Measurements from ENCODE around the gene IL1B. TPM values are rescaled to one million over a fixed set of nuclear protein-coding genes. Genes with fewer than 3 reads are reported as not detected.

IL1B gene
- total and polyA plus RNA-seq, 2 donors, result 2.3 to 7.5 TPM

- 67% methylated on average over 10 of the region's 10 CpGs for WGBS
- no peak overlapping the region for H3K27ac ChIP-seq (ENCODE audit: low read depth)
- no peaks in the 10 kb centered on the region for H3K36me3 ChIP-seq (ENCODE audit: insufficient read depth)
- no peak for DNase-seq (ENCODE audit: extremely low spot score)
- no peak overlapping the region for H3K4me3 ChIP-seq (ENCODE audit: low read depth, low read length)
- peaks cover 3% of the 10 kb centered on the region for H3K4me1 ChIP-seq (ENCODE audit: insufficient read depth)
Measured at GRCh38 chr2:112813280-112813966, 23.2 kb downstream of the IL1B start.

- no peak overlapping the region for H3K4me3 ChIP-seq (ENCODE audit: low read depth, low read length)
- 42% methylated on average over 14 of the region's 14 CpGs for WGBS
- DNase-seq (ENCODE audit: extremely low spot score), result no peak
- H3K36me3 ChIP-seq (ENCODE audit: insufficient read depth), result no peaks in the 10 kb centered on the region
- peaks cover 3% of the 10 kb centered on the region for H3K4me1 ChIP-seq (ENCODE audit: insufficient read depth)
- H3K27ac ChIP-seq (ENCODE audit: low read depth), result no peak overlapping the region
Measured at GRCh38 chr2:112812318-112813267, 24.0 kb downstream of the IL1B start.

DNA sequence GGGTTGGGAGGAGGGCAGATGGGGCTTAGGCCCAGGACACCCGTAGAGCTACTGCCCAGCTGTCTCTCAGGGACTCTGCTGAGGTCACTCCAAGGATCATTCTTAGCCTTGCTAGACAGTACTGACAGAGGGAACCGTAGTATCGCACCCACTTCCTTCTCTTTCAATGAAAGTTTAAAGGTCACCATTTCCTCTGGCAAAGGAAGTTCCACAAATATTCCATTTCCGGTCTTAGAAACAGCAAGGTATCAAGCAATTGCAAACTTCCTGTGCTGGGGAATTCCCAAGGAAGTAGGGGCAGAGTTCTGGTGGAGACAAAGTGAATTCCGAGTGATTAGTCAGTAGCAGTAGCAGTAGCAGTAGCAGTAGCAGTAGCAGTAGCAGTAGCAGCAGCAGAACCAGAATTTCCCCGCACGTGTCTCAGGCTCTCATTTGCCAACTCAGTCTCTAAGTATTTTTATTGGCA, 24.7 kb downstream of the IL1B start:
- WGBS, result 55% methylated on average over 7 of the region's 7 CpGs
- no peak overlapping the region for H3K27ac ChIP-seq (ENCODE audit: low read depth)
- peaks cover 3% of the 10 kb centered on the region for H3K4me1 ChIP-seq (ENCODE audit: insufficient read depth)
- DNase-seq (ENCODE audit: extremely low spot score), result no peak
- no peaks in the 10 kb centered on the region for H3K36me3 ChIP-seq (ENCODE audit: insufficient read depth)
- no peak overlapping the region for H3K4me3 ChIP-seq (ENCODE audit: low read depth, low read length)

DNA sequence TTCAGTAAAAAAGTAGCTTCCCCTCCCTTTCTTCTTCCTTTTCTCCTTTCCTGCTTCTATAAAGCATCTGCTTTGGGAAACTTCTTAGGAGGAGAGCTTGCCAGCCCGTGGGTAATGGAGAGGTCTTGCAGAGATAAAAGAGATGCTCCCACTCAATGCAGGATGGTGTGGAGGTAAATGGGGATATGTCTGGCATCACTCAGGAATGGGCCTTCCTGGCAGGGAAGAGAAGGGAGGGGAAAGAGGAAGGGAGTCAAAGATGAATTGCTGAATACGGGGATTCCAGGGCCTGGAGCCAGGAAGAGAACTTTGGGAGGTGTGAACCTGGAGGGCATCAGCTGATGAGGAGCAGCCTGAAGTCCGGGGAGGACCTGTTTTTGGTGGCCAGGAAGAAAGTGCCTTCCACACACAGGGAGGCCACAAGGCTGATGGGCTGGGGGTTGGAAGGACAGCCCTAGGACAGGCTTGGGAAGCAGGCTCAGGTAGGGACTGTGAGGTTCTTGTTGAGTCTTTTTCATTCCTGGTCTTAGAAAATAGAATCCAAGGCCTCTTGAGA, 25.2 kb downstream of the IL1B start:
- H3K4me1 ChIP-seq (ENCODE audit: insufficient read depth), result peaks cover 3% of the 10 kb centered on the region
- no peaks in the 10 kb centered on the region for H3K36me3 ChIP-seq (ENCODE audit: insufficient read depth)
- no peak overlapping the region for H3K27ac ChIP-seq (ENCODE audit: low read depth)
- DNase-seq (ENCODE audit: extremely low spot score), result no peak
- WGBS, result 79% methylated on average over 3 of the region's 3 CpGs
- H3K4me3 ChIP-seq (ENCODE audit: low read depth, low read length), result no peak overlapping the region

DNA sequence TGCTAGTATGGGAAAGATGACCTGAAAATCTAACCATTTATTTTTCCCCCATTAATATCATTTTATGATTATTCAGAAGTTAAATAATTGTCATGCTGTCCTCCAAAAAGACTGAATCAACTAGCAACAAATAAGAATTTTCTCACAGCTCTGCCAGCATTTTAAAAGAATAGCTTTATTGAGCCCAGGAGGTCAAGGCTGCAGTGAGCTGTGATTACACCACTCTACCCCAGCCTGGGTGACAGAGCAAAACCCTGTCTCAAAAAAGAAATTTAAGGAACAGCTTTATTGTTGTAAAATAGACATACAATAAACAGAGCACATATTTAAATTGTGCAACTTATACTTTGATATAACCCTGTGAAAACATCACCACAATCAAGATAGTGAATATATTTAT, 27.5 kb downstream of the IL1B start:
- no peak overlapping the region for H3K4me3 ChIP-seq (ENCODE audit: low read depth, low read length)
- H3K36me3 ChIP-seq (ENCODE audit: insufficient read depth), result no peaks in the 10 kb centered on the region
- no peak for DNase-seq (ENCODE audit: extremely low spot score)
- peaks cover 3% of the 10 kb centered on the region for H3K4me1 ChIP-seq (ENCODE audit: insufficient read depth)
- H3K27ac ChIP-seq (ENCODE audit: low read depth), result no peak overlapping the region

- DNase-seq (ENCODE audit: extremely low spot score), result no peak
- Histone ChIP-seq H3K4me1 (ENCODE audit: insufficient read depth) (no peaks in the 10 kb centered on the region), H3K27ac (ENCODE audit: low read depth) (no peak overlapping the region), H3K36me3 (ENCODE audit: insufficient read depth) (peaks cover 1% of the 10 kb centered on the region), H3K4me3 (ENCODE audit: low read depth, low read length) (no peak overlapping the region)
- 93% methylated on average over 3 of the region's 3 CpGs for WGBS
Measured at GRCh38 chr2:112807233-112807807, 29.3 kb downstream of the IL1B start.

- DNase-seq (ENCODE audit: extremely low spot score), result no peak
- WGBS, result 83% methylated on average over 11 of the region's 11 CpGs
Measured at GRCh38 chr2:112805542-112805941, 31.0 kb downstream of the IL1B start.

GRCh38 chr2:112803691-112804521, 32.7 kb downstream of the IL1B start:
- DNase-seq (ENCODE audit: extremely low spot score), result no peak
- Histone ChIP-seq H3K4me1 (ENCODE audit: insufficient read depth) (no peaks in the 10 kb centered on the region), H3K27ac (ENCODE audit: low read depth) (no peak overlapping the region), H3K36me3 (ENCODE audit: insufficient read depth) (peaks cover 1% of the 10 kb centered on the region), H3K4me3 (ENCODE audit: low read depth, low read length) (no peak overlapping the region)
- 63% methylated on average over 5 of the region's 5 CpGs for WGBS

More at GRCh38 chr2:112805542-112805941, 31.0 kb downstream of the IL1B start:
- H3K36me3 ChIP-seq (ENCODE audit: insufficient read depth), result peaks cover 1% of the 10 kb centered on the region
- H3K4me1 ChIP-seq (ENCODE audit: insufficient read depth), result no peaks in the 10 kb centered on the region
- no peak overlapping the region for H3K4me3 ChIP-seq (ENCODE audit: low read depth, low read length)
- no peak overlapping the region for H3K27ac ChIP-seq (ENCODE audit: low read depth)

- DNase-seq (ENCODE audit: extremely low spot score), result no peak
- no peak overlapping the region for H3K27ac ChIP-seq (ENCODE audit: low read depth)
- H3K36me3 ChIP-seq (ENCODE audit: insufficient read depth), result peaks cover 1% of the 10 kb centered on the region
- no peak overlapping the region for H3K4me3 ChIP-seq (ENCODE audit: low read depth, low read length)
- no peaks in the 10 kb centered on the region for H3K4me1 ChIP-seq (ENCODE audit: insufficient read depth)
- 77% methylated on average over 4 of the region's 4 CpGs for WGBS
Measured at GRCh38 chr2:112800881-112801583, 35.5 kb downstream of the IL1B start.

GRCh38 chr2:112798979-112799975, 37.3 kb downstream of the IL1B start:
- H3K27ac ChIP-seq (ENCODE audit: low read depth), result no peak overlapping the region
- H3K4me1 ChIP-seq (ENCODE audit: insufficient read depth), result no peaks in the 10 kb centered on the region
- WGBS, result 78% methylated on average over 8 of the region's 8 CpGs
- peaks cover 1% of the 10 kb centered on the region for H3K36me3 ChIP-seq (ENCODE audit: insufficient read depth)
- DNase-seq (ENCODE audit: extremely low spot score), result no peak
- no peak overlapping the region for H3K4me3 ChIP-seq (ENCODE audit: low read depth, low read length)

DNA sequence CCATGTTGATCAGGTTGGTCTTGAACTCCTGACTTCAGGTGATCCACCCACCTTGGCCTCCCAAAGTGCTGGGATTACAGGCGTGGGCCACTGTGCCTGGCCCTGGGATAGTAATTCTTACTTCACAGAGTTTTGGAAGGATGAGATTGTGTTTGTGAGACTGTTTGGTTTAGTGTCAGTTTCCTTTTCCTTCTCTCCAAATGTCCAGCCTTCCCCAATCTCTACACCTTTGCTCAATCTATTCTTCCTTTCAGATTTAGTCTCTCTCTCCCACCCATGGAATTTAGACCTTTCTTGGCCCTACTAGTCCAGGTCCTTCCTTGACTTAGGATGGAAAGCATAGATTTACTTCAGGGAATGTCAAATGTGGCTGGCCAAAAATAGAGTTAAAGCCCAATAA, 40.1 kb downstream of the IL1B start:
- Histone ChIP-seq H3K4me3 (ENCODE audit: low read depth, low read length) (no peak overlapping the region), H3K27ac (ENCODE audit: low read depth) (no peak overlapping the region), H3K36me3 (ENCODE audit: insufficient read depth) (no peaks in the 10 kb centered on the region), H3K4me1 (ENCODE audit: insufficient read depth) (no peaks in the 10 kb centered on the region)
- no peak for DNase-seq (ENCODE audit: extremely low spot score)
- WGBS, result 3% methylated on average over 1 of the region's 1 CpG

Measured in urinary bladder (tissue), 4 donors.